Activated CD4-positive, alpha-beta T cell treated with anti-CD3 and anti-CD28 coated beads for 36 hours (primary cell): Measurements from ENCODE around the gene CAMSAP2. TPM values are rescaled to one million over a fixed set of nuclear protein-coding genes. Genes with fewer than 3 reads are reported as not detected.

Source experiments
- ATAC-seq: fragments of 200-7000 bp; cut with Tn5 transposase; one replicate; pipeline ENCODE4 v1.10.0; 2021; ENCODE audit warnings: mild to moderate bottlenecking, moderate library complexity
- CTCF ChIA-PET: fragments of 350-600 bp; sonication (Branson Sonifier 250); formaldehyde crosslinking; loops from one replicate; lab custom pipeline; 2021; ENCODE audit warnings: antibody characterized with exemption; lab: Charles Lee
- POLR2A ChIA-PET: fragments of 350-600 bp; sonication (Branson Sonifier 250); formaldehyde crosslinking; loops from one replicate; lab custom pipeline; 2021; ENCODE audit warnings: antibody characterized with exemption, inconsistent platforms; lab: Charles Lee
- DNase-seq: peaks from one replicate; pipeline ENCODE4 v3.0.0-alpha.2; 2020
- H3K27ac Mint-ChIP-seq: one replicate; pipeline ENCODE4 v1.8.0; 2021; ENCODE audit warnings: mixed read lengths
- H3K27me3 Mint-ChIP-seq: one replicate; pipeline ENCODE4 v1.8.0; 2021; ENCODE audit warnings: mixed read lengths
- H3K36me3 Mint-ChIP-seq: one replicate; pipeline ENCODE4 v1.8.0; 2021; ENCODE audit warnings: low read depth, mixed read lengths
- H3K4me1 Mint-ChIP-seq: one replicate; pipeline ENCODE4 v1.8.0; 2021; ENCODE audit warnings: mixed read lengths
- H3K4me3 Mint-ChIP-seq: one replicate; pipeline ENCODE4 v1.8.0; 2021; ENCODE audit warnings: mild to moderate bottlenecking, moderate library complexity, mixed read lengths
- H3K9me3 Mint-ChIP-seq: one replicate; pipeline ENCODE4 v1.8.0; 2021; ENCODE audit warnings: low read depth, mixed read lengths
- intact Hi-C, 2 experiments: fragments of 100-400 bp; cut with DNase I in 1 of 2; cut with micrococcal nuclease in 1 of 2; formaldehyde crosslinking; loops; one replicate each; pipeline versions ENCODE4 v1.14.2 to v1.15.1; 2022 to 2024; cut with DNase I, micrococcal nuclease
- total RNA-seq, 2 experiments: library from RNA; stranded (reverse); gene quantifications; one replicate each; pipeline ENCODE4 v1.2.3, GENCODE V29; 2021

The CAMSAP2 gene
- total RNA-seq, 2 experiments from 2014 or later: 2.3 to 3.0 TPM

GRCh38 chr1:200710166-200710565, 28.5 kb upstream of the CAMSAP2 start:
- ChIA-PET POLR2A (no interaction called here), CTCF (interaction anchor here (0.6 to 1.0 kb wide), 3 partner anchors 26 to 238 kb away, joined by 3 read pairs; no protein-coding TSS in a partner anchor)
- no peaks in the 10 kb centered on the region for H3K36me3 Mint-ChIP-seq
- no peak for ATAC-seq
- H3K27ac Mint-ChIP-seq: no peak overlapping the region
- H3K4me3 Mint-ChIP-seq: no peak overlapping the region
- H3K4me1 Mint-ChIP-seq: no peaks in the 10 kb centered on the region
- no peak for DNase-seq
- intact Hi-C loops: no loop called here
- H3K9me3 Mint-ChIP-seq: no peaks in the 10 kb centered on the region
- peaks cover 2% of the 10 kb centered on the region for H3K27me3 Mint-ChIP-seq

- intact Hi-C loops: no loop called here
- Mint-ChIP-seq H3K4me3 (no peak overlapping the region), H3K36me3 (no peaks in the 10 kb centered on the region), H3K27ac (no peak overlapping the region), H3K9me3 (no peaks in the 10 kb centered on the region), H3K27me3 (peaks cover 8% of the 10 kb centered on the region), H3K4me1 (no peaks in the 10 kb centered on the region)
- DNase-seq: no peak
- ATAC-seq: no peak
- POLR2A ChIA-PET: no interaction called here
- CTCF ChIA-PET: interaction anchor here (0.7 kb wide), 1 partner anchor 92 kb away, joined by 3 read pairs; no protein-coding TSS in a partner anchor
Measured at GRCh38 chr1:200714504-200715187, 24.0 kb upstream of the CAMSAP2 start.

GRCh38 chr1:200720199-200720598, 18.5 kb upstream of the CAMSAP2 start:
- H3K27ac Mint-ChIP-seq: no peak overlapping the region
- no peaks in the 10 kb centered on the region for H3K36me3 Mint-ChIP-seq
- ATAC-seq: no peak
- intact Hi-C loops: no loop called here
- DNase-seq: no peak
- no peaks in the 10 kb centered on the region for H3K9me3 Mint-ChIP-seq
- H3K4me3 Mint-ChIP-seq: no peak overlapping the region
- ChIA-PET CTCF (interaction anchor here (0.9 to 1.1 kb wide), 3 partner anchors 11 to 115 kb away, joined by 3 to 4 read pairs (median 3); no protein-coding TSS in a partner anchor), POLR2A (no interaction called here)
- peaks cover 8% of the 10 kb centered on the region for H3K27me3 Mint-ChIP-seq
- H3K4me1 Mint-ChIP-seq: no peaks in the 10 kb centered on the region

- intact Hi-C loops: no loop called here
- DNase-seq (no peak), ATAC-seq (peak; percentile 64)
- Mint-ChIP-seq H3K27me3 (peaks cover 2% of the 10 kb centered on the region), H3K36me3 (no peaks in the 10 kb centered on the region), H3K4me3 (no peak overlapping the region), H3K9me3 (no peaks in the 10 kb centered on the region), H3K27ac (no peak overlapping the region), H3K4me1 (no peaks in the 10 kb centered on the region)
- POLR2A ChIA-PET: no interaction called here
- CTCF ChIA-PET: no interaction called here
Measured at GRCh38 chr1:200724064-200724463, 14.6 kb upstream of the CAMSAP2 start.

GRCh38 chr1:200727257-200727656, 11.4 kb upstream of the CAMSAP2 start:
- Mint-ChIP-seq H3K9me3 (no peaks in the 10 kb centered on the region), H3K36me3 (no peaks in the 10 kb centered on the region), H3K27ac (no peak overlapping the region), H3K27me3 (no peaks in the 10 kb centered on the region), H3K4me3 (no peak overlapping the region), H3K4me1 (peaks cover 4% of the 10 kb centered on the region)
- ATAC-seq (no peak), DNase-seq (no peak)
- intact Hi-C loops: no loop called here
- CTCF ChIA-PET: interaction anchor here (0.7 kb wide), 2 partner anchors 57 to 105 kb away, joined by 3 to 4 read pairs; no protein-coding TSS in a partner anchor
- POLR2A ChIA-PET: no interaction called here

GRCh38 chr1:200729863-200730262, 8.8 kb upstream of the CAMSAP2 start:
- no peak for ATAC-seq
- Mint-ChIP-seq H3K4me3 (no peak overlapping the region), H3K4me1 (peaks cover 17% of the 10 kb centered on the region), H3K27me3 (peaks cover 2% of the 10 kb centered on the region), H3K9me3 (no peaks in the 10 kb centered on the region), H3K36me3 (no peaks in the 10 kb centered on the region), H3K27ac (no peak overlapping the region)
- ChIA-PET POLR2A (no interaction called here), CTCF (interaction anchor here (0.7 to 2.3 kb wide), 5 partner anchors 19 to 250 kb away, joined by 3 to 6 read pairs (median 3); no protein-coding TSS in a partner anchor)
- intact Hi-C loops: loop anchor here in 1 of 2 experiments (10.0 kb wide), 1 partner anchor 1225 kb away; the partner anchor contains the start of gene TIMM17A
- no peak for DNase-seq

GRCh38 chr1:200731654-200732332, 6.9 kb upstream of the CAMSAP2 start:
- Mint-ChIP-seq H3K9me3 (no peaks in the 10 kb centered on the region), H3K4me1 (peaks cover 18% of the 10 kb centered on the region), H3K4me3 (no peak overlapping the region), H3K36me3 (no peaks in the 10 kb centered on the region), H3K27me3 (peaks cover 2% of the 10 kb centered on the region), H3K27ac (no peak overlapping the region)
- ChIA-PET POLR2A (no interaction called here), CTCF (interaction anchor here (0.7 to 1.3 kb wide), 3 partner anchors 12 to 109 kb away, joined by 3 to 6 read pairs (median 3); no protein-coding TSS in a partner anchor)
- DNase-seq: no peak
- no peak for ATAC-seq
- intact Hi-C loops: loop anchor here in 1 of 2 experiments (10.0 kb wide), 1 partner anchor 1223 kb away; the partner anchor contains the start of gene TIMM17A

- DNase-seq: no peak
- ATAC-seq: no peak
- Mint-ChIP-seq H3K4me1 (peaks cover 18% of the 10 kb centered on the region), H3K27ac (no peak overlapping the region), H3K27me3 (peaks cover 2% of the 10 kb centered on the region), H3K9me3 (no peaks in the 10 kb centered on the region), H3K4me3 (no peak overlapping the region), H3K36me3 (no peaks in the 10 kb centered on the region)
- intact Hi-C loops: loop anchor here in 1 of 2 experiments (10.0 kb wide), 1 partner anchor 1222 kb away; the partner anchor contains the start of gene TIMM17A
- ChIA-PET POLR2A (no interaction called here), CTCF (interaction anchor here (1.3 kb wide), 1 partner anchor 110 kb away, joined by 6 read pairs; no protein-coding TSS in a partner anchor)
Measured at GRCh38 chr1:200732438-200732837, 6.3 kb upstream of the CAMSAP2 start.

GRCh38 chr1:200733907-200734306, 4.8 kb upstream of the CAMSAP2 start:
- intact Hi-C loops: loop anchor here in 1 of 2 experiments (10.0 kb wide), 1 partner anchor 1221 kb away; the partner anchor contains the start of gene TIMM17A
- DNase-seq: peak; percentile 60
- peak; percentile 72 for ATAC-seq
- Mint-ChIP-seq H3K27me3 (peaks cover 2% of the 10 kb centered on the region), H3K27ac (no peak overlapping the region), H3K9me3 (no peaks in the 10 kb centered on the region), H3K36me3 (no peaks in the 10 kb centered on the region), H3K4me1 (peaks cover 26% of the 10 kb centered on the region), H3K4me3 (no peak overlapping the region)
- ChIA-PET CTCF (interaction anchor here (0.6 kb wide), 2 partner anchors 28 to 1009 kb away, joined by 3 to 5 read pairs; no protein-coding TSS in a partner anchor), POLR2A (no interaction called here)

GRCh38 chr1:200737647-200738291, 924 bp upstream of the CAMSAP2 start:
- Mint-ChIP-seq H3K27ac (peak overlapping the region; percentile 4), H3K4me3 (peak overlapping the region; percentile 91), H3K9me3 (no peaks in the 10 kb centered on the region), H3K4me1 (peaks cover 45% of the 10 kb centered on the region), H3K27me3 (peaks cover 4% of the 10 kb centered on the region), H3K36me3 (no peaks in the 10 kb centered on the region)
- CTCF ChIA-PET: interaction anchor here (0.6 to 1.4 kb wide), 7 partner anchors 8 to 348 kb away, joined by 3 to 10 read pairs (median 3); no protein-coding TSS in a partner anchor
- POLR2A ChIA-PET: interaction anchor here (0.7 kb wide), 1 partner anchor 18 kb away, joined by 5 read pairs; no protein-coding TSS in a partner anchor
- intact Hi-C loops: loop anchor here (2.0 to 10.0 kb wide), 5 partner anchors 65 to 1217 kb away; partner anchors contain the start of genes KIF14 (in 1 of the 2), KIF21B (in 1 of the 2) and TIMM17A (in 1 of the 2)
- ATAC-seq (no peak), DNase-seq (no peak)
